OCI-LY3 (cell line): ENCODE data around the gene LCA5L.

ENCODE experiments used
- CTCF ChIP-seq: fragments of 200-600, 300-600 bp; sonication (generic); IDR thresholded peaks from 2 replicates; pipeline ENCODE4 v1.5.1; 2014; ENCODE audit warnings: antibody characterized with exemption, low read length, low read depth
- EZH2phosphoT487 ChIP-seq: fragments of 200-600 bp; shearing (Covaris generic); IDR thresholded peaks from 2 replicates; pipeline ENCODE4 v1.6.1; 2018; ENCODE audit warnings: antibody characterized with exemption, mixed run types, low read depth

DNA sequence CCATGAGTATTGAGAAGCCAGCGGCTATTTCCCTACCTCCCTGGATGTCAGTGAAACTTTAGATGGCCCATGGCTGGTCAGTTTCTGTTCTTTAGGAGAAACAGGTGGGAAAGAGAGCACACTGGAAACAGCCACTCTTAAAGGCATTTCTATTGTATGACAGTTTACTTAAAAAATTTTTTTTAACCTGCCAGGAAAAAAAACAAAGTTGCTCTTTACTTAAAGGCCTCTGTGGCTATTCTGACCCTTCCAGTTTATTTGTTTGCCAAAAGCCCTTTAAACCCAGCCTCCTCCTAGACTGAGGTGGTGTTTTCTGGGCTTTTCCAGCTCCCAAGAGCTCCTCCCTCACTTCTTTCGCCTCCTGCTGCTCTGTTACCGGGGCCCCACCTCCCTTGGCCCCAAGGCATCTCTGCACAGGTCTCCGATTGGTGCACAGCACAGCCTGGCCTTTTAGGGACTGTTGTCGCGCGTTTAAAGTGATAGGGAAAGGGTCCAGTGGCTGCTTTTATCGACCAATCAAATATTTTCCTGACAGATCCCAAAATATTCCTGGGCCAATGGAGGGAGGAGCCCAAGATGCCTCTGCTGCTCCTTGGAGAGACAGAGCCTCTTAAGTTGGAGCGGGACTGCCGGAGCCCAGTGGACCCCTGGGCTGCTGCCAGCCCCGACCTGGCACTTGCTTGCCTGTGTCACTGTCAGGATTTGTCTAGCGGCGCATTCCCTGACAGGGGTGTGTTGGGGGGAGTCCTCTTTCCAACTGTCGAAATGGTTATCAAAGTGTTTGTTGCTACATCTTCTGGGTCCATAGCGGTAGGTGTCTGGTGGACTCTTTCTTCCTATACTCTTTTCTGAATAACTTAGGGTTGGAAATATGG is 6.0 kb upstream of the LCA5L start, which contains the start of gene SH3BGR:
- TF ChIP-seq CTCF = no peak
- TF ChIP-seq EZH2phosphoT487 = no peak
